Loucy (cell line): ENCODE data around the gene BPTF.

Experiments
- H2AFZ ChIP-seq: fragments of 200-600 bp; sonication (generic); 2 replicates; pipeline ENCODE4 v1.6.0; 2016; ENCODE audit warnings: antibody characterized with exemption, mild to moderate bottlenecking, low read length, moderate library complexity
- H3F3A ChIP-seq: fragments of 200-600 bp; 2 replicates; pipeline ENCODE4 v1.6.0; 2016; ENCODE audit warnings: antibody characterized with exemption, low read depth, mild to moderate bottlenecking
- H3K27me3 ChIP-seq: fragments of 200-600 bp; sonication (generic); 2 replicates; pipeline ENCODE4 v1.6.1; 2014; ENCODE audit warnings: low read length, mild to moderate bottlenecking; ENCODE audit not compliant: insufficient read depth, poor library complexity, severe bottlenecking
- H3K36me3 ChIP-seq: fragments of 200-600 bp; sonication (generic); 2 replicates; pipeline ENCODE4 v1.6.1; 2016; ENCODE audit warnings: low read length; ENCODE audit not compliant: insufficient read depth
- H3K4me1 ChIP-seq: fragments of 200-600 bp; sonication (generic); 2 replicates; pipeline ENCODE4 v1.5.1; 2014; ENCODE audit warnings: low read length, mild to moderate bottlenecking; ENCODE audit not compliant: insufficient read depth, poor library complexity, severe bottlenecking
- H3K4me2 ChIP-seq: fragments of 200-600 bp; sonication (generic); 2 replicates; pipeline ENCODE4 v1.6.0; 2014; ENCODE audit warnings: antibody characterized with exemption, low read length, low read depth, mild to moderate bottlenecking; ENCODE audit not compliant: poor library complexity, severe bottlenecking
- H3K4me3 ChIP-seq: fragments of 200-600 bp; sonication (generic); 2 replicates; pipeline ENCODE4 v1.5.1; 2014; ENCODE audit warnings: low read length, mild to moderate bottlenecking, mixed read lengths; ENCODE audit not compliant: poor library complexity, severe bottlenecking
- H3K79me2 ChIP-seq: fragments of 200-600 bp; sonication (generic); 2 replicates; pipeline ENCODE4 v1.6.1; 2014; ENCODE audit warnings: low read length; ENCODE audit not compliant: insufficient read depth
- H3K9ac ChIP-seq: fragments of 200-600 bp; sonication (generic); 2 replicates; pipeline ENCODE4 v1.6.0; 2014; ENCODE audit warnings: mild to moderate bottlenecking, low read depth, low read length, moderate library complexity; ENCODE audit not compliant: poor library complexity, severe bottlenecking
- H3K9me2 ChIP-seq: fragments of 200-600 bp; sonication (generic); replicated peaks from 2 replicates; pipeline ENCODE4 v1.6.1; 2016; ENCODE audit warnings: low read depth, low read length, mixed read lengths
- H3K9me3 ChIP-seq: fragments of 200-600 bp; sonication (generic); 2 replicates; pipeline ENCODE4 v1.6.1; 2014; ENCODE audit warnings: mild to moderate bottlenecking, antibody characterized with exemption, low read length, low read depth; ENCODE audit not compliant: insufficient read depth
- H4K20me1 ChIP-seq: fragments of 200-600 bp; sonication (generic); 2 replicates; pipeline ENCODE4 v1.6.0; 2014; ENCODE audit warnings: antibody characterized with exemption, low read length, mild to moderate bottlenecking; ENCODE audit not compliant: insufficient read depth, poor library complexity, severe bottlenecking
- CTCF ChIP-seq: fragments of 200-600 bp; sonication (generic); conservative IDR thresholded peaks from 2 replicates; pipeline ENCODE4 v1.5.1; 2014; ENCODE audit warnings: mild to moderate bottlenecking, antibody characterized with exemption, low read length
- EZH2phosphoT487 ChIP-seq: fragments of 200-600 bp; IDR thresholded peaks from 2 replicates; pipeline ENCODE4 v1.6.1; 2018; ENCODE audit warnings: antibody characterized with exemption, mild to moderate bottlenecking, moderate library complexity, borderline replicate concordance

Gene BPTF

GRCh38 chr17:67824735-67825626 is at the start of gene BPTF:
Gene BPTF (plus strand): TSS chr17:67825503. CDS start chr17:67825725, 222 bp downstream.
- Histone ChIP-seq H3F3A (peaks cover 5% of the 10 kb centered on the region; the same call in 1 of the 2 replicates), H3K4me3 (peak within 1 kb of the TSS; percentile 98), H3K9me3 (no peaks in the 10 kb centered on the region), H3K36me3 (no peaks in the 10 kb centered on the region), H3K4me2 (peak within 1 kb of the TSS; percentile 99), H3K9ac (peak within 1 kb of the TSS; percentile 90), H3K9me2 (no peaks in the 10 kb centered on the region), H3K27me3 (peaks cover 4% of the 10 kb centered on the region), H3K79me2 (peaks cover 44% of the 10 kb centered on the region), H4K20me1 (peaks cover 34% of the 10 kb centered on the region), H2AFZ (peak within 1 kb of the TSS; percentile 99), H3K4me1 (peaks cover 31% of the 10 kb centered on the region)
- TF ChIP-seq EZH2phosphoT487: no peak
- peak; percentile 74 for TF ChIP-seq CTCF

GRCh38 chr17:67779098-67779672 is 46.1 kb upstream of the BPTF start:
- TF ChIP-seq EZH2phosphoT487 (no peak), CTCF (peak; percentile 67)
- H3K9me3 ChIP-seq: no peaks in the 10 kb centered on the region
- H3K4me1 ChIP-seq: peaks cover 11% of the 10 kb centered on the region
- H3K36me3 ChIP-seq: no peaks in the 10 kb centered on the region
- H3K9ac ChIP-seq: no peak overlapping the region
- no peaks in the 10 kb centered on the region for H3K79me2 ChIP-seq
- H3K27me3 ChIP-seq: no peaks in the 10 kb centered on the region
- no peaks in the 10 kb centered on the region for H4K20me1 ChIP-seq
- no peaks in the 10 kb centered on the region for H3K9me2 ChIP-seq
- 0 out of 2 replicates have a peak, but pooled peaks cover 2% of the 10 kb centered on the region for H3F3A ChIP-seq
- H3K4me3 ChIP-seq: no peak overlapping the region
- no peak overlapping the region for H3K4me2 ChIP-seq
- H2AFZ ChIP-seq: peak overlapping the region; percentile 72

GRCh38 chr17:67784364-67785121 is 40.8 kb upstream of the BPTF start:
- H3F3A ChIP-seq: peaks cover 7% of the 10 kb centered on the region; the same call in 1 of the 2 replicates

More at GRCh38 chr17:67784364-67785121, 40.8 kb upstream of the BPTF start:
- Histone ChIP-seq H3K4me2 (peak overlapping the region; percentile 79), H3K9me2 (no peaks in the 10 kb centered on the region), H3K36me3 (no peaks in the 10 kb centered on the region), H3K9me3 (no peaks in the 10 kb centered on the region), H3K4me1 (peaks cover 34% of the 10 kb centered on the region), H3K79me2 (no peaks in the 10 kb centered on the region), H2AFZ (peak overlapping the region; percentile 59), H3K27me3 (no peaks in the 10 kb centered on the region), H3K9ac (peak overlapping the region; percentile 63), H3K4me3 (peak overlapping the region; percentile 67), H4K20me1 (no peaks in the 10 kb centered on the region)
- TF ChIP-seq CTCF (no peak), EZH2phosphoT487 (no peak)
